IMR-90 (cell line): ENCODE measurements around the gene BECN2. TPM values are rescaled to one million over a fixed set of nuclear protein-coding genes. Genes with fewer than 3 reads are reported as not detected.

Source experiments
- ATAC-seq: fragments of 200-7000 bp; cut with Tn5 transposase; 2 replicates; pipeline ENCODE4 v1.9.1; 2020; ENCODE audit warnings: low read depth, mild to moderate bottlenecking, moderate library complexity
- BruUV-seq: library from RNA; stranded (reverse); fragments of 400-500 nt; replicated peaks from 2 replicates; lab custom pipeline; 2021; lab: Mats Ljungman, UMichigan
- CTCF ChIA-PET: fragments of 300-600 bp; formaldehyde crosslinking; extraction: SDS; loops from one replicate; lab custom pipeline; 2021; ENCODE audit warnings: antibody characterized with exemption; lab: Yijun Ruan, JAX
- POLR2A ChIA-PET: fragments of 300-600 bp; sonication (Branson Sonifier 250); formaldehyde crosslinking; loops from one replicate; lab custom pipeline; 2022; ENCODE audit warnings: antibody characterized with exemption; ENCODE audit not compliant: unreplicated experiment; lab: Charles Lee
- DNase-seq: peaks from one replicate; pipeline ENCODE4 v3.0.0; 2013
- H2AFZ ChIP-seq: replicated peaks from 2 replicates; pipeline ENCODE3; 2013; ENCODE audit warnings: low read length, mild to moderate bottlenecking; ENCODE audit not compliant: poor library complexity
- H2AK5ac ChIP-seq: 2 replicates; pipeline ENCODE4 v1.6.1; 2013; ENCODE audit warnings: low read depth, low read length, inconsistent platforms
- H2AK9ac ChIP-seq: replicated peaks from 2 replicates; pipeline ENCODE3; 2013; ENCODE audit warnings: mild to moderate bottlenecking, low read depth, low read length, moderate library complexity; ENCODE audit not compliant: poor library complexity
- H2BK120ac ChIP-seq: 2 replicates; pipeline ENCODE4 v1.6.1; 2013; ENCODE audit warnings: low read depth, low read length, inconsistent platforms
- H2BK15ac ChIP-seq: 3 replicates; pipeline ENCODE4 v1.6.1; 2013; ENCODE audit warnings: low read depth, low read length, inconsistent platforms
- H2BK20ac ChIP-seq: 2 replicates; pipeline ENCODE4 v1.6.1; 2013; ENCODE audit warnings: low read depth, mild to moderate bottlenecking, inconsistent platforms, low read length, moderate library complexity
- H2BK5ac ChIP-seq: 2 replicates; pipeline ENCODE4 v1.6.1; 2013; ENCODE audit warnings: mild to moderate bottlenecking, low read depth, low read length, inconsistent platforms; ENCODE audit not compliant: poor library complexity, severe bottlenecking
- H3K14ac ChIP-seq: replicated peaks from 2 replicates; pipeline ENCODE4 v1.6.1; 2013; ENCODE audit warnings: low read depth, low read length, inconsistent platforms
- H3K18ac ChIP-seq: 2 replicates; pipeline ENCODE4 v1.6.1; 2013; ENCODE audit warnings: low read depth, low read length, control low read depth
- H3K23ac ChIP-seq: 2 replicates; pipeline ENCODE4 v1.6.1; 2013; ENCODE audit warnings: low read depth, low read length, inconsistent platforms
- H3K27ac ChIP-seq: 2 replicates; pipeline ENCODE4 v1.5.1; 2013; ENCODE audit warnings: mild to moderate bottlenecking, control low read depth, low read length; ENCODE audit not compliant: insufficient read depth
- H3K27me3 ChIP-seq: 2 replicates; pipeline ENCODE4 v1.6.1; 2013; ENCODE audit warnings: low read length; ENCODE audit not compliant: control insufficient read depth, insufficient read depth
- H3K36me3 ChIP-seq: 2 replicates; pipeline ENCODE4 v1.6.1; 2013; ENCODE audit warnings: low read length, mixed read lengths; ENCODE audit not compliant: control insufficient read depth, insufficient read depth
- H3K4ac ChIP-seq: 2 replicates; pipeline ENCODE4 v1.6.1; 2013; ENCODE audit warnings: low read depth, low read length, inconsistent platforms
- H3K4me1 ChIP-seq: 2 replicates; pipeline ENCODE4 v1.6.1; 2013; ENCODE audit warnings: low read length, mixed read lengths; ENCODE audit not compliant: control insufficient read depth, insufficient read depth
- H3K4me2 ChIP-seq: 2 replicates; pipeline ENCODE4 v1.6.1; 2013; ENCODE audit warnings: low read depth, mild to moderate bottlenecking, control low read depth, low read length, moderate library complexity
- H3K4me3 ChIP-seq: 2 replicates; pipeline ENCODE4 v1.5.1; 2013; ENCODE audit warnings: low read depth, mild to moderate bottlenecking, control low read depth, low read length, moderate library complexity; ENCODE audit not compliant: insufficient read depth
- H3K56ac ChIP-seq: 2 replicates; pipeline ENCODE4 v1.6.1; 2013; ENCODE audit warnings: low read length, inconsistent platforms; ENCODE audit not compliant: insufficient read depth; ENCODE audit errors: extremely low read depth
- H3K79me1 ChIP-seq, 2 experiments: 2 replicates each; pipeline ENCODE4 v1.6.1; 2013; ENCODE audit warnings: low read length in 2 of 2, inconsistent platforms in 1 of 2, low read depth in 1 of 2
- H3K9ac ChIP-seq: 2 replicates; pipeline ENCODE4 v1.6.1; 2013; ENCODE audit warnings: low read depth, low read length, control low read depth
- H3K9me1 ChIP-seq: 2 replicates; pipeline ENCODE4 v1.6.1; 2013; ENCODE audit warnings: low read length, inconsistent platforms; ENCODE audit not compliant: insufficient read depth
- H3K9me3 ChIP-seq: 2 replicates; pipeline ENCODE4 v1.6.1; 2013; ENCODE audit warnings: low read length; ENCODE audit not compliant: control insufficient read depth, insufficient read depth
- H4K20me1 ChIP-seq: 2 replicates; pipeline ENCODE4 v1.6.1; 2013; ENCODE audit warnings: low read length, inconsistent platforms; ENCODE audit not compliant: insufficient read depth
- H4K5ac ChIP-seq: 2 replicates; pipeline ENCODE4 v1.6.1; 2013; ENCODE audit warnings: mild to moderate bottlenecking, low read depth, low read length, control low read depth
- H4K8ac ChIP-seq, 2 experiments: 2 replicates each; pipeline ENCODE4 v1.6.1; 2013; ENCODE audit warnings: low read depth in 2 of 2, low read length in 2 of 2, control low read depth in 1 of 2, inconsistent platforms in 1 of 2
- H4K91ac ChIP-seq: 2 replicates; pipeline ENCODE4 v1.6.1; 2013; ENCODE audit warnings: low read depth, low read length, inconsistent platforms; ENCODE audit not compliant: insufficient read depth
- BHLHE40 ChIP-seq: fragments of 150-350 bp; IDR thresholded peaks from 2 replicates; pipeline ENCODE4 v1.6.1; 2016; ENCODE audit warnings: mild to moderate bottlenecking, low read depth, low read length
- CEBPB ChIP-seq: IDR thresholded peaks from 2 replicates; pipeline ENCODE4 v1.6.1; 2012; ENCODE audit warnings: low read depth, low read length, improper control_type of control experiment
- CHD1 ChIP-seq: IDR thresholded peaks from 2 replicates; pipeline ENCODE4 v1.6.1; 2012; ENCODE audit warnings: low read depth, low read length, improper control_type of control experiment
- MAZ ChIP-seq: IDR thresholded peaks from 2 replicates; pipeline ENCODE4 v1.6.1; 2012; ENCODE audit warnings: low read depth, mild to moderate bottlenecking, low read length, improper control_type of control experiment, moderate library complexity, borderline replicate concordance
- MXI1 ChIP-seq: IDR thresholded peaks from 2 replicates; pipeline ENCODE4 v1.6.1; 2012; ENCODE audit warnings: low read depth, mild to moderate bottlenecking, low read length, moderate library complexity, borderline replicate concordance
- NFE2L2 ChIP-seq: fragments of 150-350 bp; IDR thresholded peaks from 2 replicates; pipeline ENCODE4 v1.6.1; 2016; ENCODE audit warnings: low read depth, mild to moderate bottlenecking, low read length
- POLR2A ChIP-seq: IDR thresholded peaks from 2 replicates; pipeline ENCODE4 v1.6.1; 2012; ENCODE audit warnings: mild to moderate bottlenecking, low read depth, low read length
- RAD21 ChIP-seq: IDR thresholded peaks from 2 replicates; pipeline ENCODE4 v1.6.1; 2012; ENCODE audit warnings: low read length, improper control_type of control experiment
- RCOR1 ChIP-seq: IDR thresholded peaks from 2 replicates; pipeline ENCODE4 v1.6.1; 2012; ENCODE audit warnings: mild to moderate bottlenecking, low read length, improper control_type of control experiment; ENCODE audit not compliant: insufficient replicate concordance
- SMC3 ChIP-seq: fragments of 150-350 bp; IDR thresholded peaks from 2 replicates; pipeline ENCODE4 v1.6.1; 2016; ENCODE audit warnings: low read depth, mild to moderate bottlenecking, antibody characterized with exemption, low read length, moderate library complexity
- WGBS, 2 experiments: methylation state at CpG; one replicate each; pipeline versions ENCODE4 v1.1.5 to v1.1.7; 2013; ENCODE audit warnings: missing lambda C conversion rate in 2 of 2; ENCODE audit not compliant: insufficient read length in 1 of 2; ENCODE audit errors: extremely low coverage in 2 of 2; 5-methylcytosine and 5-hydroxymethylcytosine counted together
- dilution Hi-C: fragments of 300-500 bp; cut with HindIII; formaldehyde crosslinking; loops from one replicate; pipeline ENCODE4 v1.14.3; 2018; ENCODE audit warnings: low sequenced_read_pairs; ENCODE audit not compliant: unreplicated experiment
- in situ Hi-C: fragments of 300-500 bp; cut with MboI; formaldehyde crosslinking; loops from 3 replicates; pipeline ENCODE4 v1.14.3; 2019; ENCODE audit warnings: low sequenced_read_pairs, inconsistent platforms, mixed read lengths
- intact Hi-C: fragments of 100-400 bp; cut with micrococcal nuclease; formaldehyde crosslinking; loops from 2 replicates; pipeline ENCODE4 v1.10.0; 2022
- polyA plus RNA-seq, 3 experiments: library from polyadenylated mRNA; depleted of rRNA; stranded (reverse); fragments of >200 nt; gene quantifications; 2 replicates each; pipeline ENCODE4 v1.2.3, GENCODE V29; 2012; ENCODE audit warnings: low replicate concordance in 1 of 3
- total RNA-seq: library from RNA; depleted of rRNA; stranded (reverse); fragments of >200 nt; gene quantifications from 2 replicates; pipeline ENCODE4 v1.2.3, GENCODE V29; 2012
- TF ChIP-seq, protein P1 (sequence below): conservative IDR thresholded peaks from 2 replicates; pipeline ENCODE4 v1.5.1; 2012; ENCODE audit warnings: mild to moderate bottlenecking, low read depth, low read length, improper control_type of control experiment
- TF ChIP-seq, protein P2 (sequence below): fragments of 150-350 bp; IDR thresholded peaks from 2 replicates; pipeline ENCODE4 v1.6.1; 2017; ENCODE audit warnings: mild to moderate bottlenecking, antibody characterized with exemption, low read length, low read depth
- TF ChIP-seq, protein P3 (sequence below): fragments of 150-350 bp; IDR thresholded peaks from 2 replicates; pipeline ENCODE4 v1.6.1; 2016; ENCODE audit warnings: low read depth, mild to moderate bottlenecking, low read length, moderate library complexity, borderline replicate concordance

BECN2 gene
- total and polyA plus RNA-seq, 2 of the 4 experiments (the other 2 are of a cell fraction): not detected

- Histone ChIP-seq H3K4me1 (no peaks in the 10 kb centered on the region), H2AK5ac (no peak overlapping the region), H3K79me1 (no peaks in the 10 kb centered on the region), H2BK120ac (no peak overlapping the region), H3K14ac (no peak overlapping the region), H3K9me3 (no peaks in the 10 kb centered on the region), H3K56ac (0 out of 2 replicates have a peak overlapping the region, but pooled peaks have one; percentile 47), H4K20me1 (no peaks in the 10 kb centered on the region), H4K8ac (no peak overlapping the region), H3K27me3 (no peaks in the 10 kb centered on the region), H3K4me3 (peak overlapping the region; percentile 40), H2BK20ac (no peak overlapping the region), H2AFZ (peak overlapping the region; percentile 87), H3K4me2 (peak overlapping the region; percentile 82), H3K36me3 (no peaks in the 10 kb centered on the region), H3K9ac (no peak overlapping the region), H2AK9ac (no peak overlapping the region), H3K9me1 (no peaks in the 10 kb centered on the region), H4K91ac (no peak overlapping the region), H3K4ac (no peak overlapping the region), H3K18ac (no peak overlapping the region), H4K5ac (no peak overlapping the region), H2BK5ac (no peak overlapping the region), H2BK15ac (no peak overlapping the region), H3K23ac (no peak overlapping the region), H3K27ac (no peak overlapping the region)
- ChIA-PET POLR2A (interaction anchor here (0.5 kb wide), 1 partner anchor 9 kb away, joined by 5 read pairs; no protein-coding TSS in a partner anchor), CTCF (interaction anchor here (0.6 to 2.0 kb wide), 7 partner anchors 8 to 466 kb away, joined by 3 to 9 read pairs (median 4); partner anchors contain the start of gene KMO)
- intact Hi-C loops (loop anchor here (1.0 to 5.0 kb wide), 3 partner anchors 102 to 466 kb away; partner anchors contain the start of gene KMO), in situ Hi-C loops (loop anchor here (25.0 kb wide), 1 partner anchor 461 kb away; the partner anchor contains the start of gene KMO), dilution Hi-C loops (no loop called here)
- 27% methylated on average over 3 of the region's 20 CpGs; no CpG with 5 or more reads in 1 of the 2 experiments for WGBS, 2 experiments
- TF ChIP-seq MAZ: no peak
- 0 out of 2 replicates have a peak, but pooled peaks have one; percentile 14 for TF ChIP-seq SMC3
- TF ChIP-seq BHLHE40: no peak
- TF ChIP-seq, protein P1, sequence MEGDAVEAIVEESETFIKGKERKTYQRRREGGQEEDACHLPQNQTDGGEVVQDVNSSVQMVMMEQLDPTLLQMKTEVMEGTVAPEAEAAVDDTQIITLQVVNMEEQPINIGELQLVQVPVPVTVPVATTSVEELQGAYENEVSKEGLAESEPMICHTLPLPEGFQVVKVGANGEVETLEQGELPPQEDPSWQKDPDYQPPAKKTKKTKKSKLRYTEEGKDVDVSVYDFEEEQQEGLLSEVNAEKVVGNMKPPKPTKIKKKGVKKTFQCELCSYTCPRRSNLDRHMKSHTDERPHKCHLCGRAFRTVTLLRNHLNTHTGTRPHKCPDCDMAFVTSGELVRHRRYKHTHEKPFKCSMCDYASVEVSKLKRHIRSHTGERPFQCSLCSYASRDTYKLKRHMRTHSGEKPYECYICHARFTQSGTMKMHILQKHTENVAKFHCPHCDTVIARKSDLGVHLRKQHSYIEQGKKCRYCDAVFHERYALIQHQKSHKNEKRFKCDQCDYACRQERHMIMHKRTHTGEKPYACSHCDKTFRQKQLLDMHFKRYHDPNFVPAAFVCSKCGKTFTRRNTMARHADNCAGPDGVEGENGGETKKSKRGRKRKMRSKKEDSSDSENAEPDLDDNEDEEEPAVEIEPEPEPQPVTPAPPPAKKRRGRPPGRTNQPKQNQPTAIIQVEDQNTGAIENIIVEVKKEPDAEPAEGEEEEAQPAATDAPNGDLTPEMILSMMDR: peak; percentile 42
- no peak for TF ChIP-seq CEBPB
- no peak for TF ChIP-seq RCOR1
- TF ChIP-seq, protein P2, sequence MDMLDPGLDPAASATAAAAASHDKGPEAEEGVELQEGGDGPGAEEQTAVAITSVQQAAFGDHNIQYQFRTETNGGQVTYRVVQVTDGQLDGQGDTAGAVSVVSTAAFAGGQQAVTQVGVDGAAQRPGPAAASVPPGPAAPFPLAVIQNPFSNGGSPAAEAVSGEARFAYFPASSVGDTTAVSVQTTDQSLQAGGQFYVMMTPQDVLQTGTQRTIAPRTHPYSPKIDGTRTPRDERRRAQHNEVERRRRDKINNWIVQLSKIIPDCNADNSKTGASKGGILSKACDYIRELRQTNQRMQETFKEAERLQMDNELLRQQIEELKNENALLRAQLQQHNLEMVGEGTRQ: no peak
- no peak for TF ChIP-seq CHD1
- TF ChIP-seq, protein P3, sequence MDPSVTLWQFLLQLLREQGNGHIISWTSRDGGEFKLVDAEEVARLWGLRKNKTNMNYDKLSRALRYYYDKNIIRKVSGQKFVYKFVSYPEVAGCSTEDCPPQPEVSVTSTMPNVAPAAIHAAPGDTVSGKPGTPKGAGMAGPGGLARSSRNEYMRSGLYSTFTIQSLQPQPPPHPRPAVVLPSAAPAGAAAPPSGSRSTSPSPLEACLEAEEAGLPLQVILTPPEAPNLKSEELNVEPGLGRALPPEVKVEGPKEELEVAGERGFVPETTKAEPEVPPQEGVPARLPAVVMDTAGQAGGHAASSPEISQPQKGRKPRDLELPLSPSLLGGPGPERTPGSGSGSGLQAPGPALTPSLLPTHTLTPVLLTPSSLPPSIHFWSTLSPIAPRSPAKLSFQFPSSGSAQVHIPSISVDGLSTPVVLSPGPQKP: no peak
- TF ChIP-seq NFE2L2: no peak
- no peak for TF ChIP-seq MXI1
- peak; percentile 10; the same call in 1 of the 2 replicates for TF ChIP-seq RAD21
- no peak for TF ChIP-seq POLR2A
- no TSS peak for BruUV-seq
- ATAC-seq (peak; percentile 91), DNase-seq (peak; percentile 73)
Measured at GRCh38 chr1:241998412-241998921, 40.9 kb downstream of the BECN2 start.
